ENCODE measurements around the gene EEFSEC.

Gene EEFSEC

GRCh38 chr3:128435561-128435960, 282.3 kb downstream of the EEFSEC start:
- ATAC-seq (ENCODE audit: low read depth), result no peak
- Mint-ChIP-seq H3K27ac (no peak overlapping the region), H3K9me3 (no peaks in the 10 kb centered on the region), H3K36me3 (no peaks in the 10 kb centered on the region), H3K27me3 (peaks cover 26% of the 10 kb centered on the region), H3K4me1 (peaks cover 10% of the 10 kb centered on the region), H3K4me3 (no peak overlapping the region)
- DNase-seq (ENCODE audit: low spot score in 2 of 2), result no peak

- no peak overlapping the region for H3K27ac Mint-ChIP-seq
- no peaks in the 10 kb centered on the region for H3K36me3 Mint-ChIP-seq
- DNase-seq (ENCODE audit: low spot score in 2 of 2) (no peak), ATAC-seq (ENCODE audit: low read depth) (no peak)
- H3K27me3 Mint-ChIP-seq, result peaks cover 21% of the 10 kb centered on the region
- H3K4me3 Mint-ChIP-seq, result no peak overlapping the region
- peaks cover 10% of the 10 kb centered on the region for H3K4me1 Mint-ChIP-seq
- H3K9me3 Mint-ChIP-seq, result no peaks in the 10 kb centered on the region
These were observed 282.9 kb downstream of the EEFSEC start for GRCh38 chr3:128436214-128436613.

GRCh38 chr3:128438488-128439072, 285.3 kb downstream of the EEFSEC start:
- Mint-ChIP-seq H3K27ac (no peak overlapping the region), H3K4me3 (no peak overlapping the region), H3K4me1 (no peaks in the 10 kb centered on the region), H3K9me3 (no peaks in the 10 kb centered on the region), H3K27me3 (peaks cover 19% of the 10 kb centered on the region), H3K36me3 (no peaks in the 10 kb centered on the region)
- DNase-seq (ENCODE audit: low spot score in 2 of 2) (no peak), ATAC-seq (ENCODE audit: low read depth) (no peak)

GRCh38 chr3:128439226-128439625, 285.9 kb downstream of the EEFSEC start:
- DNase-seq (ENCODE audit: low spot score in 2 of 2) (no peak), ATAC-seq (ENCODE audit: low read depth) (no peak)
- Mint-ChIP-seq H3K4me1 (no peaks in the 10 kb centered on the region), H3K27me3 (peaks cover 19% of the 10 kb centered on the region), H3K27ac (no peak overlapping the region), H3K4me3 (no peak overlapping the region), H3K36me3 (no peaks in the 10 kb centered on the region), H3K9me3 (no peaks in the 10 kb centered on the region)

GRCh38 chr3:128442070-128442469, 288.8 kb downstream of the EEFSEC start:
- ATAC-seq (ENCODE audit: low read depth) (no peak), DNase-seq (ENCODE audit: low spot score in 2 of 2) (no peak)
- Mint-ChIP-seq H3K4me3 (no peak overlapping the region), H3K27me3 (peaks cover 19% of the 10 kb centered on the region), H3K4me1 (no peaks in the 10 kb centered on the region), H3K27ac (no peak overlapping the region), H3K9me3 (peaks cover 12% of the 10 kb centered on the region), H3K36me3 (no peaks in the 10 kb centered on the region)

GRCh38 chr3:128442949-128443348, 289.7 kb downstream of the EEFSEC start:
- peaks cover 15% of the 10 kb centered on the region for H3K9me3 Mint-ChIP-seq
- H3K4me3 Mint-ChIP-seq, result no peak overlapping the region
- no peak for DNase-seq (ENCODE audit: low spot score in 2 of 2)
- peaks cover 20% of the 10 kb centered on the region for H3K27me3 Mint-ChIP-seq
- peaks cover 3% of the 10 kb centered on the region for H3K36me3 Mint-ChIP-seq
- ATAC-seq (ENCODE audit: low read depth), result no peak
- no peaks in the 10 kb centered on the region for H3K4me1 Mint-ChIP-seq
- no peak overlapping the region for H3K27ac Mint-ChIP-seq

GRCh38 chr3:128443771-128444170, 290.5 kb downstream of the EEFSEC start:
- Mint-ChIP-seq H3K27me3 (peaks cover 20% of the 10 kb centered on the region), H3K4me3 (no peak overlapping the region), H3K9me3 (peaks cover 16% of the 10 kb centered on the region), H3K27ac (no peak overlapping the region), H3K36me3 (peaks cover 4% of the 10 kb centered on the region), H3K4me1 (peaks cover 5% of the 10 kb centered on the region)
- ATAC-seq (ENCODE audit: low read depth), result no peak
- no peak for DNase-seq (ENCODE audit: low spot score in 2 of 2)

GRCh38 chr3:128445357-128445756, 292.1 kb downstream of the EEFSEC start:
- peaks cover 4% of the 10 kb centered on the region for H3K36me3 Mint-ChIP-seq
- peaks cover 7% of the 10 kb centered on the region for H3K4me1 Mint-ChIP-seq
- peaks cover 15% of the 10 kb centered on the region for H3K27me3 Mint-ChIP-seq
- H3K9me3 Mint-ChIP-seq, result peaks cover 16% of the 10 kb centered on the region
- H3K4me3 Mint-ChIP-seq, result no peak overlapping the region
- no peak for DNase-seq (ENCODE audit: low spot score in 2 of 2)
- no peak overlapping the region for H3K27ac Mint-ChIP-seq
- ATAC-seq (ENCODE audit: low read depth), result no peak

- H3K27ac Mint-ChIP-seq, result no peak overlapping the region
- H3K4me3 Mint-ChIP-seq, result no peak overlapping the region
- DNase-seq (ENCODE audit: low spot score in 2 of 2) (no peak), ATAC-seq (ENCODE audit: low read depth) (no peak)
- H3K9me3 Mint-ChIP-seq, result peaks cover 16% of the 10 kb centered on the region
- H3K27me3 Mint-ChIP-seq, result peaks cover 18% of the 10 kb centered on the region
- peaks cover 7% of the 10 kb centered on the region for H3K4me1 Mint-ChIP-seq
- peaks cover 4% of the 10 kb centered on the region for H3K36me3 Mint-ChIP-seq
These were observed 293.5 kb downstream of the EEFSEC start for GRCh38 chr3:128446821-128447220.

GRCh38 chr3:128447561-128448013, 294.3 kb downstream of the EEFSEC start:
- peak; percentile 34 for ATAC-seq (ENCODE audit: low read depth)
- peaks cover 4% of the 10 kb centered on the region for H3K36me3 Mint-ChIP-seq
- H3K4me3 Mint-ChIP-seq, result no peak overlapping the region
- no peak overlapping the region for H3K27ac Mint-ChIP-seq
- peaks cover 20% of the 10 kb centered on the region for H3K27me3 Mint-ChIP-seq
- H3K4me1 Mint-ChIP-seq, result peaks cover 7% of the 10 kb centered on the region
- H3K9me3 Mint-ChIP-seq, result peaks cover 16% of the 10 kb centered on the region
- no peak for DNase-seq (ENCODE audit: low spot score in 2 of 2)

- peaks cover 16% of the 10 kb centered on the region for H3K9me3 Mint-ChIP-seq
- DNase-seq (ENCODE audit: low spot score in 2 of 2), result no peak
- H3K4me1 Mint-ChIP-seq, result peaks cover 7% of the 10 kb centered on the region
- H3K27ac Mint-ChIP-seq, result no peak overlapping the region
- ATAC-seq (ENCODE audit: low read depth), result no peak
- H3K36me3 Mint-ChIP-seq, result peaks cover 4% of the 10 kb centered on the region
- H3K27me3 Mint-ChIP-seq, result peaks cover 16% of the 10 kb centered on the region
- no peak overlapping the region for H3K4me3 Mint-ChIP-seq
These were observed 295.2 kb downstream of the EEFSEC start for GRCh38 chr3:128448491-128448890.

- ATAC-seq (ENCODE audit: low read depth), result no peak
- DNase-seq (ENCODE audit: low spot score in 2 of 2), result no peak
- H3K27ac Mint-ChIP-seq, result no peak overlapping the region
- peaks cover 16% of the 10 kb centered on the region for H3K9me3 Mint-ChIP-seq
- peaks cover 4% of the 10 kb centered on the region for H3K36me3 Mint-ChIP-seq
- peaks cover 7% of the 10 kb centered on the region for H3K4me1 Mint-ChIP-seq
- peaks cover 19% of the 10 kb centered on the region for H3K27me3 Mint-ChIP-seq
- no peak overlapping the region for H3K4me3 Mint-ChIP-seq
These were observed 295.9 kb downstream of the EEFSEC start for GRCh38 chr3:128449111-128449638.

- H3K4me1 Mint-ChIP-seq, result peaks cover 7% of the 10 kb centered on the region
- H3K4me3 Mint-ChIP-seq, result no peak overlapping the region
- ATAC-seq (ENCODE audit: low read depth) (no peak), DNase-seq (ENCODE audit: low spot score in 2 of 2) (no peak)
- no peak overlapping the region for H3K27ac Mint-ChIP-seq
- peaks cover 4% of the 10 kb centered on the region for H3K36me3 Mint-ChIP-seq
- H3K9me3 Mint-ChIP-seq, result peaks cover 4% of the 10 kb centered on the region
- H3K27me3 Mint-ChIP-seq, result peaks cover 33% of the 10 kb centered on the region
These were observed 298.8 kb downstream of the EEFSEC start for GRCh38 chr3:128452120-128452519.

GRCh38 chr3:128452678-128453275, 299.5 kb downstream of the EEFSEC start:
- no peak for ATAC-seq (ENCODE audit: low read depth)
- peaks cover 2% of the 10 kb centered on the region for H3K9me3 Mint-ChIP-seq
- H3K36me3 Mint-ChIP-seq, result peaks cover 2% of the 10 kb centered on the region
- peaks cover 7% of the 10 kb centered on the region for H3K4me1 Mint-ChIP-seq
- no peak for DNase-seq (ENCODE audit: low spot score in 2 of 2)
- H3K27ac Mint-ChIP-seq, result no peak overlapping the region
- H3K4me3 Mint-ChIP-seq, result no peak overlapping the region
- peaks cover 35% of the 10 kb centered on the region for H3K27me3 Mint-ChIP-seq
